ENCODE data around the gene TRIM22. TPM values are rescaled to one million over a fixed set of nuclear protein-coding genes. Genes with fewer than 3 reads are reported as not detected.
A peak's percentile ranks its signal among the peaks of the same experiment; 100 is the strongest.
"Not testable (repeated sequence)": the region's sequence is repeated elsewhere in the genome, so short reads cannot be mapped to it uniquely, and the experiment has no call there.

Gene TRIM22, protein sequence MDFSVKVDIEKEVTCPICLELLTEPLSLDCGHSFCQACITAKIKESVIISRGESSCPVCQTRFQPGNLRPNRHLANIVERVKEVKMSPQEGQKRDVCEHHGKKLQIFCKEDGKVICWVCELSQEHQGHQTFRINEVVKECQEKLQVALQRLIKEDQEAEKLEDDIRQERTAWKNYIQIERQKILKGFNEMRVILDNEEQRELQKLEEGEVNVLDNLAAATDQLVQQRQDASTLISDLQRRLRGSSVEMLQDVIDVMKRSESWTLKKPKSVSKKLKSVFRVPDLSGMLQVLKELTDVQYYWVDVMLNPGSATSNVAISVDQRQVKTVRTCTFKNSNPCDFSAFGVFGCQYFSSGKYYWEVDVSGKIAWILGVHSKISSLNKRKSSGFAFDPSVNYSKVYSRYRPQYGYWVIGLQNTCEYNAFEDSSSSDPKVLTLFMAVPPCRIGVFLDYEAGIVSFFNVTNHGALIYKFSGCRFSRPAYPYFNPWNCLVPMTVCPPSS
- total RNA-seq: 10 to 100 TPM; 27.1 to 46.6 (median 36.7) TPM

GRCh38 chr11:5689551-5689983, at the start of gene TRIM22:
TRIM22 (plus strand) TSS chr11:5689790; CDS start chr11:5696233, 6,443 bp downstream.
- TF ChIP-seq EP300 (IDR thresholded peaks at IDR 0.05) (no peak), POLR2AphosphoS5 (IDR thresholded peaks at IDR 0.05) (peak; percentile 40 to 56)
- H3K9me3 ChIP-seq: no peaks in the 10 kb centered on the region
- DNase-seq (ENCODE audit: extremely low spot score): peak; percentile 88
- no peaks in the 10 kb centered on the region for H3K27me3 ChIP-seq
- peak within 1 kb of the TSS; percentile 81 to 89 (median 85) for H3K27ac ChIP-seq (replicated peaks in 1 of 4)
- H3K36me3 ChIP-seq: no peaks in the 10 kb centered on the region
- peak within 1 kb of the TSS; percentile 47 to 61 (median 56) for H3K4me3 ChIP-seq
- 3% methylated on average over 2 of the region's 2 CpGs for WGBS
- intact Hi-C loops (cut with DNase I): loop anchor here (10.0 kb wide), 1 partner anchor 115 kb away; the partner anchor contains the start of gene OR52N2
- H3K4me1 ChIP-seq: peaks cover 4 to 59% (median 43%) of the 10 kb centered on the region in 4 donors

DNA sequence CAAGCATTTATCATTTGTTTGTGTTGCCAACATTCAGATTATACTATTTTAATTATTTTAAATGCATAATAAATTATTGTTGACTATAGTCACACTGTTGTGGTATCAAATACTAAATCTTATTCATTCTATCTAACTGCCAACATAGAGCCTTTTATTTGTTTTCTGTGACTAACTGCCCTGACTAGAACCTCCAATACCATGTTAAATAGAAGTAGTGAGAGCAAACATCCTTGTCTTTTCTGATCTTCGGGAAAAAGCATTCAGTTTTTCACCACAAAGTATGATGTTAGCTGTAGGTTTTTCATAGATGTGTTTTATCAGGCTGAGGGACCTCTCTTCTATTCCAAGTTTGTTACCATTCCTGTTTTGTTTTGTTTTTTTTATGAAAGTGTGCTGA, 49.6 kb upstream of the TRIM22 start:
- Histone ChIP-seq H3K4me1 (no peaks in the 10 kb centered on the region), H3K36me3 (peaks cover 0 to 67% (median 15%) of the 10 kb centered on the region in 4 donors), H3K27me3 (no peaks in the 10 kb centered on the region), H3K9me3 (no peaks in the 10 kb centered on the region), H3K4me3 (no peak overlapping the region), H3K27ac (replicated peaks in 1 of 4) (no peak overlapping the region)
- 92% methylated on average over 1 of the region's 1 CpG for WGBS
- TF ChIP-seq POLR2A (IDR thresholded peaks at IDR 0.05; ENCODE audit: low read depth) (no peak), POLR2AphosphoS5 (IDR thresholded peaks at IDR 0.05) (no peak), EP300 (IDR thresholded peaks at IDR 0.05) (no peak)
- TF ChIP-seq, protein P1, sequence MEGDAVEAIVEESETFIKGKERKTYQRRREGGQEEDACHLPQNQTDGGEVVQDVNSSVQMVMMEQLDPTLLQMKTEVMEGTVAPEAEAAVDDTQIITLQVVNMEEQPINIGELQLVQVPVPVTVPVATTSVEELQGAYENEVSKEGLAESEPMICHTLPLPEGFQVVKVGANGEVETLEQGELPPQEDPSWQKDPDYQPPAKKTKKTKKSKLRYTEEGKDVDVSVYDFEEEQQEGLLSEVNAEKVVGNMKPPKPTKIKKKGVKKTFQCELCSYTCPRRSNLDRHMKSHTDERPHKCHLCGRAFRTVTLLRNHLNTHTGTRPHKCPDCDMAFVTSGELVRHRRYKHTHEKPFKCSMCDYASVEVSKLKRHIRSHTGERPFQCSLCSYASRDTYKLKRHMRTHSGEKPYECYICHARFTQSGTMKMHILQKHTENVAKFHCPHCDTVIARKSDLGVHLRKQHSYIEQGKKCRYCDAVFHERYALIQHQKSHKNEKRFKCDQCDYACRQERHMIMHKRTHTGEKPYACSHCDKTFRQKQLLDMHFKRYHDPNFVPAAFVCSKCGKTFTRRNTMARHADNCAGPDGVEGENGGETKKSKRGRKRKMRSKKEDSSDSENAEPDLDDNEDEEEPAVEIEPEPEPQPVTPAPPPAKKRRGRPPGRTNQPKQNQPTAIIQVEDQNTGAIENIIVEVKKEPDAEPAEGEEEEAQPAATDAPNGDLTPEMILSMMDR (IDR thresholded peaks at IDR 0.05): no peak
- DNase-seq (ENCODE audit: extremely low spot score): no peak
- intact Hi-C loops (cut with DNase I): no loop called here

DNA sequence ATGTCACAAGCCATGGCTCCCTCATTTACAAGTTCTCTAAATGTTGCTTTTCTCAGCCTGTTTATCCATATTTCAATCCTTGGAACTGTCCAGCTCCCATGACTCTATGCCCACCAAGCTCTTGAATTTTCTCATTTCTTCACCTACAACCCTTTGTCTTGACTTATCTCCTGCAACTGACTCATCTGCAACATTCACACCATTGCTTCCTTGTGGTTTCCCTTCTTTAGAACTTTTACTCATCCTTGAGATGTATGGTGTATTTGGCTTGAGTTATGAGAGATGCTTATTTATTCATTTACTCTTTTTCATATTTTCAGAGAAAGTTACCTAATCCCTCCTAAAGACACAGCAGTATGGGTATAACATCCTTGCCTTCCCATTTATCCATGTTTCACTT, 46.0 kb upstream of the TRIM22 start:
- Histone ChIP-seq H3K4me3 (no peak overlapping the region), H3K27me3 (no peaks in the 10 kb centered on the region), H3K9me3 (no peaks in the 10 kb centered on the region), H3K36me3 (peaks cover 0 to 46% (median 6%) of the 10 kb centered on the region in 4 donors), H3K27ac (replicated peaks in 1 of 4) (no peak overlapping the region), H3K4me1 (no peaks in the 10 kb centered on the region)
- no peak for TF ChIP-seq EP300 (IDR thresholded peaks at IDR 0.05)
- TF ChIP-seq, protein P1 (IDR thresholded peaks at IDR 0.05): no peak
- no peak for TF ChIP-seq POLR2A (IDR thresholded peaks at IDR 0.05; ENCODE audit: low read depth)
- no peak for DNase-seq (ENCODE audit: extremely low spot score)
- intact Hi-C loops (cut with DNase I): no loop called here

DNA sequence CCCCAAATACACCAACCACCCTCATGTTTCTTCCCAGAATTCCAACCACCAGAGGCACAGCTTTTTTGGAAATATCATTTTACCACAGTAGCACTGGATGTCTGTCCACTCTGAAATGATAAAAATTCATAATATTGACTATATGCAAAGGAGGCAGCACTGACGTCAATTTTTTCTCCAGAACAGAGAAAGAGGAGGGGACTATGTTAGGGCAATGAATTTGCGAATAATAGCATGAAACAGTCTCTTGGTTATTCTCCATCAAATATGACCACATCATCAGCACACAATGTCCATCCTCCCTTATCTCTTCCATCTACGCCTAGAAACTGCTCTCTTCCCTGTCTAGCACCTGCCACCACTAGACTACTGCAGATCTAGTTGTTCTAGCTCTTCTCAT, 43.5 kb upstream of the TRIM22 start:
- no peak overlapping the region for H3K27ac ChIP-seq (replicated peaks in 1 of 4)
- 88% methylated on average over 3 of the region's 3 CpGs for WGBS
- intact Hi-C loops (cut with DNase I): no loop called here

DNA sequence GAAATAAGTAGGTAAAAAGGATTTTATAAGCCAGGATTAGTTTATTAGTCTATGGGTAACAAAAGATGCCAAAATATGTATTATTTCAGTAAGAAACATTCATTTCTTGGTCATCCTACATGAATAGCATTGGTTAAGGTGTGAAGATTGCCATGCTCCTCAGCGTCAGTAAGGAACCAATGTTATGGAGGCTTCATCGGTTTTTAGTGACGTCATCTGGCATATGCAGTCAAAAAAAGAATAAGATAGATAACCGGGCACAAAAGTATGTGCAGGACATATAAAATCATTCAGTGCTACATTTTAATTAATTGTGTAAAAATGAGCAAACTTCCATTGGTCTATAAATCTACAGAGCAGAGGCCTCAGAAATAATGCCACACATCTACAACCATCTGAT, 34.1 kb upstream of the TRIM22 start:
- intact Hi-C loops (cut with DNase I): no loop called here
- TF ChIP-seq POLR2AphosphoS5 (IDR thresholded peaks at IDR 0.05) (no peak), POLR2A (IDR thresholded peaks at IDR 0.05; ENCODE audit: low read depth) (no peak), EP300 (IDR thresholded peaks at IDR 0.05) (no peak)
- TF ChIP-seq, protein P1 (IDR thresholded peaks at IDR 0.05): no peak
- 95% methylated on average over 4 of the region's 4 CpGs for WGBS
- no peak overlapping the region for H3K4me3 ChIP-seq
- DNase-seq (ENCODE audit: extremely low spot score): no peak
- no peak overlapping the region for H3K27ac ChIP-seq (replicated peaks in 1 of 4)
- no peaks in the 10 kb centered on the region for H3K27me3 ChIP-seq
- H3K9me3 ChIP-seq: peaks cover 0 to 5% (median 0%) of the 10 kb centered on the region in 4 donors
- peaks cover 0 to 8% (median 0%) of the 10 kb centered on the region in 4 donors for H3K36me3 ChIP-seq
- H3K4me1 ChIP-seq: no peaks in the 10 kb centered on the region

More for the DNA sequence above, 43.5 kb upstream of the TRIM22 start:
- Histone ChIP-seq H3K36me3 (peaks cover 0 to 35% (median 6%) of the 10 kb centered on the region in 4 donors), H3K4me1 (no peaks in the 10 kb centered on the region), H3K4me3 (no peak overlapping the region), H3K27me3 (no peaks in the 10 kb centered on the region), H3K9me3 (no peaks in the 10 kb centered on the region)
- no peak for TF ChIP-seq POLR2AphosphoS5 (IDR thresholded peaks at IDR 0.05)
- TF ChIP-seq, protein P1 (IDR thresholded peaks at IDR 0.05): no peak
- TF ChIP-seq POLR2A (IDR thresholded peaks at IDR 0.05; ENCODE audit: low read depth): no peak
- no peak for TF ChIP-seq EP300 (IDR thresholded peaks at IDR 0.05)
- DNase-seq (ENCODE audit: extremely low spot score): no peak

DNA sequence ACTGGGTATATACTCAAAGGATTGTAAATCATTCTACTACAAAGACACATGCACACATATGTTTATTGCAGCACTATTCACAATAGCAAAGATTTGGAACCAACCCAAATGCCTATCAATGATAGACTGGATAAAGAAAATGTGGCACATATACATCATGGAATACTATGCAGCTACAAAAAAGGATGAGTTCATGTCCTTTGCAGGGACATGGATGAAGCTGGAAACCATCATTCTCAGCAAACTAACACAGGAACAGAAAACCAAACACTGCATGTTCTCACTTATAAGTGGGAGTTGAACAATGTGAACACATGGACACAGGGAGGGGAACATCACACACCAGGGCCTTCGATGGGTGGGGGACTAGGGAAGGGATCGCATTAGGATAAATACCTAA, 32.6 kb upstream of the TRIM22 start:
- H3K27me3 ChIP-seq; H3K27ac ChIP-seq (replicated peaks in 1 of 4); DNase-seq (ENCODE audit: extremely low spot score); intact Hi-C loops (cut with DNase I); H3K4me3 ChIP-seq; H3K4me1 ChIP-seq; H3K9me3 ChIP-seq: not testable (repeated sequence)
- peaks cover 0 to 17% (median 0%) of the 10 kb centered on the region in 4 donors for H3K36me3 ChIP-seq
- WGBS: 92% methylated on average over 2 of the region's 2 CpGs

Measured in esophagus muscularis mucosa (tissue), 4 donors.